NT2/D1 (cell line): ENCODE results near the gene TMEM51.

Experiments used
- YY1 ChIP-seq: IDR thresholded peaks from 2 replicates; pipeline ENCODE4 v1.6.1; 2011; ENCODE audit not compliant: insufficient read length, insufficient read depth
- ZNF274 ChIP-seq: IDR thresholded peaks from 2 replicates; pipeline ENCODE4 v1.6.1; 2011; ENCODE audit warnings: mild to moderate bottlenecking, low read depth, low read length

GRCh38 chr1:15110128-15110866 lies 43.2 kb upstream of the TMEM51 start:
- TF ChIP-seq YY1: no peak
- no peak for TF ChIP-seq ZNF274
